HG03066 (cell line): ENCODE measurements around the gene APH1B.
"Not testable (repeated sequence)": the region's sequence is repeated elsewhere in the genome, so short reads cannot be mapped to it uniquely, and the experiment has no call there.

Experiments used
- ATAC-seq: cut with Tn5 transposase; IDR thresholded peaks from one replicate; pipeline ENCODE4 v1.9.1; 2021; ENCODE audit warnings: low read depth; ENCODE audit not compliant: unreplicated experiment

Gene APH1B

GRCh38 chr15:63277038-63277892 lies at the start of gene APH1B:
Gene APH1B, plus strand, starts transcription at chr15:63277605. Its CDS starts 19 bp downstream, at chr15:63277624.
- no peak for ATAC-seq

- ATAC-seq, result no peak
Observed at GRCh38 chr15:63227689-63228088, 49.7 kb upstream of the APH1B start.

- no peak for ATAC-seq
Observed at GRCh38 chr15:63231206-63231605, 46.2 kb upstream of the APH1B start.

- no peak for ATAC-seq
Observed at GRCh38 chr15:63231706-63232105, 45.7 kb upstream of the APH1B start.

- no peak for ATAC-seq
Observed at GRCh38 chr15:63232405-63232804, 45.0 kb upstream of the APH1B start.

GRCh38 chr15:63232943-63233342 lies 44.5 kb upstream of the APH1B start:
- ATAC-seq, result no peak

- ATAC-seq, result no peak
Observed at GRCh38 chr15:63233667-63234423, 43.6 kb upstream of the APH1B start.

GRCh38 chr15:63234451-63234870 lies 42.9 kb upstream of the APH1B start:
- no peak for ATAC-seq

GRCh38 chr15:63236272-63236671 lies 41.1 kb upstream of the APH1B start:
- no peak for ATAC-seq

GRCh38 chr15:63237086-63237485 lies 40.3 kb upstream of the APH1B start:
- ATAC-seq, result not testable (repeated sequence)

- ATAC-seq, result no peak
Observed at GRCh38 chr15:63238171-63238570, 39.2 kb upstream of the APH1B start.

- no peak for ATAC-seq
Observed at GRCh38 chr15:63238796-63239195, 38.6 kb upstream of the APH1B start.

GRCh38 chr15:63240109-63240508 lies 37.3 kb upstream of the APH1B start:
- ATAC-seq, result no peak

- no peak for ATAC-seq
Observed at GRCh38 chr15:63241316-63241715, 36.1 kb upstream of the APH1B start.

GRCh38 chr15:63243101-63243500 lies 34.3 kb upstream of the APH1B start:
- ATAC-seq, result no peak

- no peak for ATAC-seq
Observed at GRCh38 chr15:63243776-63244175, 33.6 kb upstream of the APH1B start.

- ATAC-seq, result no peak
Observed at GRCh38 chr15:63244399-63244798, 33.0 kb upstream of the APH1B start.

GRCh38 chr15:63244976-63245645 lies 32.3 kb upstream of the APH1B start:
- ATAC-seq, result no peak

- ATAC-seq, result no peak
Observed at GRCh38 chr15:63246691-63247469, 30.5 kb upstream of the APH1B start.

- no peak for ATAC-seq
Observed at GRCh38 chr15:63250312-63250965, 27.0 kb upstream of the APH1B start.
